CD4-positive, alpha-beta T cell (primary cell): ENCODE results near the gene PER3. TPM values are rescaled to one million over a fixed set of nuclear protein-coding genes. Genes with fewer than 3 reads are reported as not detected.

Source experiments
- ATAC-seq: fragments of 200-7000 bp; cut with Tn5 transposase; one replicate; pipeline ENCODE4 v1.10.0; 2022; ENCODE audit warnings: mild to moderate bottlenecking; ENCODE audit not compliant: poor library complexity
- CTCF ChIA-PET: fragments of 350-600 bp; sonication (Branson Sonifier 250); formaldehyde crosslinking; loops from one replicate; lab custom pipeline; 2021; ENCODE audit warnings: antibody characterized with exemption, inconsistent platforms; lab: Charles Lee
- POLR2A ChIA-PET: fragments of 350-600 bp; sonication (Branson Sonifier 250); formaldehyde crosslinking; loops from one replicate; lab custom pipeline; 2021; ENCODE audit warnings: antibody characterized with exemption, inconsistent platforms; lab: Charles Lee
- DNase-seq, 14 experiments: peaks; one replicate each; pipeline ENCODE4 v3.0.0-alpha.2; 2013 to 2020; ENCODE audit warnings: mixed read lengths in 2 of 14
- H3K27ac ChIP-seq, 2 donors: one replicate each; pipeline versions ENCODE4 v1.5.1 to v1.7.0; 2013; ENCODE audit warnings: low read length in 2 of 2, low read depth in 1 of 2, mild to moderate bottlenecking in 1 of 2
- H3K27me3 ChIP-seq, 2 experiments: 1 replicate in 1 of 2; 2 replicates in 1 of 2; pipeline versions ENCODE4 v1.6.1 to v1.7.0; 2013; ENCODE audit warnings: low read length in 2 of 2, control low read depth in 1 of 2, mild to moderate bottlenecking in 1 of 2, moderate library complexity in 1 of 2; ENCODE audit not compliant: insufficient read depth in 2 of 2, control insufficient read depth in 1 of 2
- H3K36me3 ChIP-seq: one replicate; pipeline ENCODE4 v1.6.1; 2013; ENCODE audit warnings: low read length, control low read depth; ENCODE audit not compliant: insufficient read depth
- H3K4me1 ChIP-seq: one replicate; pipeline ENCODE4 v1.6.1; 2013; ENCODE audit warnings: low read length, control low read depth; ENCODE audit not compliant: insufficient read depth
- H3K4me3 ChIP-seq: one replicate; pipeline ENCODE4 v1.5.1; 2013; ENCODE audit warnings: mild to moderate bottlenecking, low read length, moderate library complexity
- H3K9me3 ChIP-seq, 2 experiments: 1 replicate in 1 of 2; 2 replicates in 1 of 2; pipeline versions ENCODE4 v1.6.1 to v1.7.0; 2013; ENCODE audit warnings: low read length in 2 of 2, mild to moderate bottlenecking in 2 of 2, control low read depth in 1 of 2, moderate library complexity in 1 of 2; ENCODE audit not compliant: control insufficient read depth in 1 of 2, insufficient read depth in 1 of 2
- H3K27ac Mint-ChIP-seq: one replicate; pipeline ENCODE4 v1.8.0; 2020; ENCODE audit warnings: mixed read lengths
- H3K27me3 Mint-ChIP-seq: one replicate; pipeline ENCODE4 v1.8.0; 2021; ENCODE audit warnings: mixed read lengths
- H3K36me3 Mint-ChIP-seq: one replicate; pipeline ENCODE4 v1.8.0; 2021; ENCODE audit warnings: low read depth, mixed read lengths
- H3K4me1 Mint-ChIP-seq: one replicate; pipeline ENCODE4 v1.8.0; 2021; ENCODE audit warnings: low read depth, mixed read lengths
- H3K4me3 Mint-ChIP-seq: one replicate; pipeline ENCODE4 v1.8.0; 2020; ENCODE audit warnings: mild to moderate bottlenecking, mixed read lengths
- H3K9me3 Mint-ChIP-seq: one replicate; pipeline ENCODE4 v1.8.0; 2020; ENCODE audit warnings: mixed read lengths
- intact Hi-C, 2 experiments: fragments of 100-400 bp; cut with DNase I in 1 of 2; cut with micrococcal nuclease in 1 of 2; formaldehyde crosslinking; loops; one replicate each; pipeline versions ENCODE4 v1.15.1 to v1.9.0; 2023 to 2025; cut with DNase I, micrococcal nuclease
- total RNA-seq, 174 experiments: library from RNA in 2 of 174; stranded (reverse) in 2 of 174; gene quantifications; one replicate each; pipeline ENCODE4 v1.2.3 and lab custom pipeline; 2021 to 2026
- TF ChIP-seq, protein P1 (sequence below): fragments of 200-600 bp; IDR thresholded peaks from one replicate; pipeline ENCODE4 v1.8.0; 2022; ENCODE audit warnings: antibody characterized with exemption, mild to moderate bottlenecking

PER3 gene
- total RNA-seq, 2 experiments from 2014 or later, result 10.1 to 11.4 TPM

- POLR2A ChIA-PET, result interaction anchor here (2.0 to 2.9 kb wide), 3 partner anchors 48 to 85 kb away, joined by 7 to 22 read pairs (median 8); no protein-coding TSS in a partner anchor
- Histone ChIP-seq H3K4me3 (no peak overlapping the region), H3K27ac (no peak overlapping the region), H3K27me3 (no peaks in the 10 kb centered on the region), H3K9me3 (no peaks in the 10 kb centered on the region), H3K36me3 (no peaks in the 10 kb centered on the region), H3K4me1 (peaks cover 15% of the 10 kb centered on the region)
- CTCF ChIA-PET, result interaction anchor here (1.1 to 3.9 kb wide), 6 partner anchors 9 to 85 kb away, joined by 3 to 83 read pairs (median 6); no protein-coding TSS in a partner anchor
- peaks cover 29% of the 10 kb centered on the region for H3K4me1 Mint-ChIP-seq
- H3K9me3 Mint-ChIP-seq, result no peaks in the 10 kb centered on the region
- ATAC-seq (no peak), DNase-seq (peak in 2 of 14 experiments; percentile 15 to 23)
- TF ChIP-seq, protein P1, sequence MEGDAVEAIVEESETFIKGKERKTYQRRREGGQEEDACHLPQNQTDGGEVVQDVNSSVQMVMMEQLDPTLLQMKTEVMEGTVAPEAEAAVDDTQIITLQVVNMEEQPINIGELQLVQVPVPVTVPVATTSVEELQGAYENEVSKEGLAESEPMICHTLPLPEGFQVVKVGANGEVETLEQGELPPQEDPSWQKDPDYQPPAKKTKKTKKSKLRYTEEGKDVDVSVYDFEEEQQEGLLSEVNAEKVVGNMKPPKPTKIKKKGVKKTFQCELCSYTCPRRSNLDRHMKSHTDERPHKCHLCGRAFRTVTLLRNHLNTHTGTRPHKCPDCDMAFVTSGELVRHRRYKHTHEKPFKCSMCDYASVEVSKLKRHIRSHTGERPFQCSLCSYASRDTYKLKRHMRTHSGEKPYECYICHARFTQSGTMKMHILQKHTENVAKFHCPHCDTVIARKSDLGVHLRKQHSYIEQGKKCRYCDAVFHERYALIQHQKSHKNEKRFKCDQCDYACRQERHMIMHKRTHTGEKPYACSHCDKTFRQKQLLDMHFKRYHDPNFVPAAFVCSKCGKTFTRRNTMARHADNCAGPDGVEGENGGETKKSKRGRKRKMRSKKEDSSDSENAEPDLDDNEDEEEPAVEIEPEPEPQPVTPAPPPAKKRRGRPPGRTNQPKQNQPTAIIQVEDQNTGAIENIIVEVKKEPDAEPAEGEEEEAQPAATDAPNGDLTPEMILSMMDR, result no peak
- no peak overlapping the region for H3K4me3 Mint-ChIP-seq
- H3K36me3 Mint-ChIP-seq, result no peaks in the 10 kb centered on the region
- H3K27me3 Mint-ChIP-seq, result peaks cover 12% of the 10 kb centered on the region
- H3K27ac Mint-ChIP-seq, result no peak overlapping the region
- intact Hi-C loops, result loop anchor here (1.0 to 5.0 kb wide), 2 partner anchors 86 to 149 kb away; no protein-coding TSS in a partner anchor
Measured at GRCh38 chr1:7753641-7754040, 30.4 kb upstream of the PER3 start.

- H3K36me3 ChIP-seq, result no peaks in the 10 kb centered on the region
- ATAC-seq, result no peak
- Mint-ChIP-seq H3K36me3 (no peaks in the 10 kb centered on the region), H3K9me3 (no peaks in the 10 kb centered on the region), H3K27ac (no peak overlapping the region), H3K27me3 (peaks cover 12% of the 10 kb centered on the region), H3K4me3 (no peak overlapping the region), H3K4me1 (peaks cover 28% of the 10 kb centered on the region)
- H3K4me3 ChIP-seq, result no peak overlapping the region
- intact Hi-C loops, result loop anchor here in 1 of 2 experiments (5.0 kb wide), 1 partner anchor 148 kb away; no protein-coding TSS in a partner anchor
- ChIA-PET CTCF (interaction anchor here (1.1 kb wide), 1 partner anchor 12 kb away, joined by 3 read pairs; no protein-coding TSS in a partner anchor), POLR2A (interaction anchor here (0.6 to 2.9 kb wide), 3 partner anchors 9 to 86 kb away, joined by 3 to 22 read pairs (median 7); no protein-coding TSS in a partner anchor)
- no peak for DNase-seq
- no peaks in the 10 kb centered on the region for H3K9me3 ChIP-seq
- H3K27ac ChIP-seq, result no peak overlapping the region
- TF ChIP-seq, protein P1, result no peak
- peaks cover 15% of the 10 kb centered on the region for H3K4me1 ChIP-seq
- no peaks in the 10 kb centered on the region for H3K27me3 ChIP-seq
Measured at GRCh38 chr1:7754234-7754633, 29.9 kb upstream of the PER3 start.

- no peak for DNase-seq
- ATAC-seq, result no peak
- H3K27ac ChIP-seq, result no peak overlapping the region
- intact Hi-C loops, result no loop called here
- Mint-ChIP-seq H3K4me3 (no peak overlapping the region), H3K27ac (no peak overlapping the region), H3K27me3 (peaks cover 12% of the 10 kb centered on the region), H3K9me3 (no peaks in the 10 kb centered on the region), H3K36me3 (no peaks in the 10 kb centered on the region), H3K4me1 (peaks cover 27% of the 10 kb centered on the region)
- POLR2A ChIA-PET, result no interaction called here
- H3K9me3 ChIP-seq, result no peaks in the 10 kb centered on the region
- TF ChIP-seq, protein P1, result no peak
- no peaks in the 10 kb centered on the region for H3K27me3 ChIP-seq
- peaks cover 15% of the 10 kb centered on the region for H3K4me1 ChIP-seq
- no peaks in the 10 kb centered on the region for H3K36me3 ChIP-seq
- H3K4me3 ChIP-seq, result no peak overlapping the region
- CTCF ChIA-PET, result interaction anchor here (0.7 to 1.1 kb wide), 3 partner anchors 88 to 180 kb away, joined by 3 to 5 read pairs (median 4); no protein-coding TSS in a partner anchor
Measured at GRCh38 chr1:7755448-7755847, 28.6 kb upstream of the PER3 start.
